ENCODE measurements around the gene PAM16.
A peak's percentile ranks its signal among the peaks of the same experiment; 100 is the strongest.

Gene PAM16

GRCh38 chr16:4350787-4351659, at the start of gene PAM16 (continued):
- TF ChIP-seq BCL6B (tag by site-specific recombination; IDR thresholded peaks at IDR 0.05): no peak
- TF ChIP-seq ZNF174 (tag by site-specific recombination; IDR thresholded peaks at IDR 0.05): no peak
- TF ChIP-seq ATF2 (tag by site-specific recombination; IDR thresholded peaks at IDR 0.05; ENCODE audit: low read depth): no peak
- TF ChIP-seq ZNF350 (tag by site-specific recombination; IDR thresholded peaks at IDR 0.05): no peak
- TF ChIP-seq GLI2 (tag by site-specific recombination; IDR thresholded peaks at IDR 0.05; ENCODE audit: borderline replicate concordance, low read depth): no peak
- peak; percentile 75 for TF ChIP-seq ZNF600 (tag by site-specific recombination; IDR thresholded peaks at IDR 0.05)
- TF ChIP-seq ZBTB17 (tag by site-specific recombination; IDR thresholded peaks at IDR 0.05): peak; percentile 83
- TF ChIP-seq ZNF658 (tag by site-specific recombination; IDR thresholded peaks at IDR 0.05): no peak
- TF ChIP-seq ZBTB6 (tag by site-specific recombination; IDR thresholded peaks at IDR 0.05): no peak; the same call in 1 of the 2 replicates
- TF ChIP-seq ZNF133 (tag by site-specific recombination; IDR thresholded peaks at IDR 0.05): no peak
- peak; percentile 42; the same call in 1 of the 2 replicates for TF ChIP-seq ZBTB20 (tag by site-specific recombination; IDR thresholded peaks at IDR 0.05)
- no peak for TF ChIP-seq WT1 (tag by site-specific recombination; IDR thresholded peaks at IDR 0.05)
- TF ChIP-seq ZNF211 (tag by site-specific recombination; IDR thresholded peaks at IDR 0.05; ENCODE audit: low read depth): no peak
- TF ChIP-seq ZNF548 (tag by site-specific recombination; IDR thresholded peaks at IDR 0.05): no peak
- no peak; the same call in 1 of the 2 replicates for TF ChIP-seq ZNF2 (tag by site-specific recombination; IDR thresholded peaks at IDR 0.05)
- peak; percentile 45 for TF ChIP-seq KLF1 (tag by site-specific recombination; IDR thresholded peaks at IDR 0.05)
- TF ChIP-seq EGR2 (tag by site-specific recombination; IDR thresholded peaks at IDR 0.05; ENCODE audit: low read depth): 0 out of 2 replicates have a peak, but pooled peaks have one; percentile 26
- no peak for TF ChIP-seq ZNF16 (tag by site-specific recombination; IDR thresholded peaks at IDR 0.05; ENCODE audit: low read depth)
- TF ChIP-seq ZNF362 (tag by site-specific recombination; IDR thresholded peaks at IDR 0.05): no peak
- TF ChIP-seq PRDM10 (tag by site-specific recombination; IDR thresholded peaks at IDR 0.05): no peak
- TF ChIP-seq ZNF585B (tag by site-specific recombination; IDR thresholded peaks at IDR 0.05): no peak
- TF ChIP-seq ZNF18 (tag by site-specific recombination; IDR thresholded peaks at IDR 0.05): no peak
- no peak; the same call in 1 of the 2 replicates for TF ChIP-seq ZNF76 (tag by site-specific recombination; IDR thresholded peaks at IDR 0.05; ENCODE audit: borderline replicate concordance, low read depth)
- no peak for TF ChIP-seq ZNF324 (tag by site-specific recombination; IDR thresholded peaks at IDR 0.05)
- TF ChIP-seq ZNF530 (tag by site-specific recombination; IDR thresholded peaks at IDR 0.05; ENCODE audit: low read depth): no peak
- no peak for TF ChIP-seq ZNF558 (tag by site-specific recombination; IDR thresholded peaks at IDR 0.05)
- peak; percentile 72 for TF ChIP-seq ZNF677 (tag by site-specific recombination; IDR thresholded peaks at IDR 0.05)
- TF ChIP-seq GLIS1 (tag by site-specific recombination; IDR thresholded peaks at IDR 0.05): no peak
- TF ChIP-seq ZNF146 (tag by site-specific recombination; IDR thresholded peaks at IDR 0.05): no peak
- no peak for TF ChIP-seq ZNF660 (tag by site-specific recombination; IDR thresholded peaks at IDR 0.05)
